Measurements from ENCODE around the gene UCK2. TPM values are rescaled to one million over a fixed set of nuclear protein-coding genes. Genes with fewer than 3 reads are reported as not detected.

Gene UCK2
- total RNA-seq, 2 experiments from 2014 or later = 0.67 to 0.71 TPM

- no peak for TF ChIP-seq CTCF (IDR thresholded peaks at IDR 0.05)
- POLR2A ChIA-PET = no interaction called here
- H3K36me3 ChIP-seq (ENCODE audit: insufficient read depth, low read length) = no peaks in the 10 kb centered on the region
- Mint-ChIP-seq H3K27me3 (peaks cover 13% of the 10 kb centered on the region), H3K4me1 (ENCODE audit: low read depth) (no peaks in the 10 kb centered on the region), H3K4me3 (no peak overlapping the region), H3K27ac (no peak overlapping the region), H3K36me3 (ENCODE audit: low read depth) (no peaks in the 10 kb centered on the region), H3K9me3 (no peaks in the 10 kb centered on the region)
- intact Hi-C loops (cut with DNase I, micrococcal nuclease) = no loop called here
- ATAC-seq (ENCODE audit: poor library complexity) (no peak), DNase-seq (no peak)
- H3K4me3 ChIP-seq (ENCODE audit: low read length) = no peak overlapping the region
- no peaks in the 10 kb centered on the region for H3K4me1 ChIP-seq (ENCODE audit: insufficient read depth, low read length)
- no peaks in the 10 kb centered on the region for H3K9me3 ChIP-seq (ENCODE audit: control insufficient read depth in 1 of 2, insufficient read depth in 1 of 2, low read length in 2 of 2)
- CTCF ChIA-PET = no interaction called here
- no peaks in the 10 kb centered on the region for H3K27me3 ChIP-seq (ENCODE audit: control insufficient read depth in 1 of 2, insufficient read depth in 2 of 2, low read length in 2 of 2)
- H3K27ac ChIP-seq (ENCODE audit: low read depth in 1 of 2, low read length in 2 of 2) = no peak overlapping the region
Measured at GRCh38 chr1:165947797-165948455, 120.5 kb downstream of the UCK2 start.

GRCh38 chr1:165949335-165950130 lies 122.1 kb downstream of the UCK2 start:
- H3K27ac Mint-ChIP-seq = no peak overlapping the region
- ATAC-seq (ENCODE audit: poor library complexity) (no peak), DNase-seq (no peak)
- TF ChIP-seq CTCF (IDR thresholded peaks at IDR 0.05) = no peak
- Histone ChIP-seq H3K27ac (ENCODE audit: low read depth in 1 of 2, low read length in 2 of 2) (no peak overlapping the region), H3K27me3 (ENCODE audit: control insufficient read depth in 1 of 2, insufficient read depth in 2 of 2, low read length in 2 of 2) (peaks cover 0 to 3% of the 10 kb centered on the region in 2 experiments), H3K9me3 (ENCODE audit: control insufficient read depth in 1 of 2, insufficient read depth in 1 of 2, low read length in 2 of 2) (no peaks in the 10 kb centered on the region), H3K4me3 (ENCODE audit: low read length) (no peak overlapping the region), H3K36me3 (ENCODE audit: insufficient read depth, low read length) (no peaks in the 10 kb centered on the region), H3K4me1 (ENCODE audit: insufficient read depth, low read length) (no peaks in the 10 kb centered on the region)
- H3K36me3 Mint-ChIP-seq (ENCODE audit: low read depth) = no peaks in the 10 kb centered on the region
- no peaks in the 10 kb centered on the region for H3K9me3 Mint-ChIP-seq
- no peak overlapping the region for H3K4me3 Mint-ChIP-seq
- H3K4me1 Mint-ChIP-seq (ENCODE audit: low read depth) = no peaks in the 10 kb centered on the region
- CTCF ChIA-PET = no interaction called here
- POLR2A ChIA-PET = no interaction called here
- peaks cover 15% of the 10 kb centered on the region for H3K27me3 Mint-ChIP-seq
- intact Hi-C loops (cut with DNase I, micrococcal nuclease) = no loop called here

GRCh38 chr1:165954940-165955339 lies 127.5 kb downstream of the UCK2 start:
- Histone ChIP-seq H3K27ac (ENCODE audit: low read depth in 1 of 2, low read length in 2 of 2) (no peak overlapping the region), H3K36me3 (ENCODE audit: insufficient read depth, low read length) (no peaks in the 10 kb centered on the region), H3K4me1 (ENCODE audit: insufficient read depth, low read length) (no peaks in the 10 kb centered on the region), H3K4me3 (ENCODE audit: low read length) (no peak overlapping the region), H3K27me3 (ENCODE audit: control insufficient read depth in 1 of 2, insufficient read depth in 2 of 2, low read length in 2 of 2) (peaks cover 0 to 3% of the 10 kb centered on the region in 2 experiments), H3K9me3 (ENCODE audit: control insufficient read depth in 1 of 2, insufficient read depth in 1 of 2, low read length in 2 of 2) (no peaks in the 10 kb centered on the region)
- ATAC-seq (ENCODE audit: poor library complexity) = no peak
- H3K27me3 Mint-ChIP-seq = peaks cover 10% of the 10 kb centered on the region
- H3K4me1 Mint-ChIP-seq (ENCODE audit: low read depth) = no peaks in the 10 kb centered on the region
- TF ChIP-seq CTCF (IDR thresholded peaks at IDR 0.05) = no peak
- ChIA-PET CTCF (no interaction called here), POLR2A (no interaction called here)
- no peak overlapping the region for H3K27ac Mint-ChIP-seq
- H3K9me3 Mint-ChIP-seq = no peaks in the 10 kb centered on the region
- intact Hi-C loops (cut with DNase I, micrococcal nuclease) = no loop called here
- no peaks in the 10 kb centered on the region for H3K36me3 Mint-ChIP-seq (ENCODE audit: low read depth)
- H3K4me3 Mint-ChIP-seq = no peak overlapping the region
- DNase-seq = no peak

Data from CD4-positive, alpha-beta T cell (primary cell).